Adrenal gland (tissue), 5 donors: Measurements from ENCODE around the gene LRRTM4.
"Not testable (repeated sequence)": the region's sequence is repeated elsewhere in the genome, so short reads cannot be mapped to it uniquely, and the experiment has no call there.

Experiments
- POLR2A ChIP-seq, 2 donors: fragments of 450-650 bp; IDR thresholded peaks; one replicate each; pipeline ENCODE4 v1.6.1; 2017; ENCODE audit warnings: antibody characterized with exemption in 2 of 2, mild to moderate bottlenecking in 2 of 2, moderate library complexity in 1 of 2
- TF ChIP-seq, protein P1 (sequence below), 6 experiments: fragments of 450-650 bp in 4 of 6; fragments of 200-600 bp in 2 of 6; sonication (generic) in 1 of 6; IDR thresholded peaks; 1 replicate in 5 of 6; 2 replicates in 1 of 6; pipeline versions ENCODE4 v1.5.1 to v1.8.0; 2016 to 2021; ENCODE audit warnings: antibody characterized with exemption in 6 of 6, mild to moderate bottlenecking in 2 of 6, moderate library complexity in 1 of 6
- donor health status: DM: no; HTN: no; CAD: no.

- TF ChIP-seq, protein P1, sequence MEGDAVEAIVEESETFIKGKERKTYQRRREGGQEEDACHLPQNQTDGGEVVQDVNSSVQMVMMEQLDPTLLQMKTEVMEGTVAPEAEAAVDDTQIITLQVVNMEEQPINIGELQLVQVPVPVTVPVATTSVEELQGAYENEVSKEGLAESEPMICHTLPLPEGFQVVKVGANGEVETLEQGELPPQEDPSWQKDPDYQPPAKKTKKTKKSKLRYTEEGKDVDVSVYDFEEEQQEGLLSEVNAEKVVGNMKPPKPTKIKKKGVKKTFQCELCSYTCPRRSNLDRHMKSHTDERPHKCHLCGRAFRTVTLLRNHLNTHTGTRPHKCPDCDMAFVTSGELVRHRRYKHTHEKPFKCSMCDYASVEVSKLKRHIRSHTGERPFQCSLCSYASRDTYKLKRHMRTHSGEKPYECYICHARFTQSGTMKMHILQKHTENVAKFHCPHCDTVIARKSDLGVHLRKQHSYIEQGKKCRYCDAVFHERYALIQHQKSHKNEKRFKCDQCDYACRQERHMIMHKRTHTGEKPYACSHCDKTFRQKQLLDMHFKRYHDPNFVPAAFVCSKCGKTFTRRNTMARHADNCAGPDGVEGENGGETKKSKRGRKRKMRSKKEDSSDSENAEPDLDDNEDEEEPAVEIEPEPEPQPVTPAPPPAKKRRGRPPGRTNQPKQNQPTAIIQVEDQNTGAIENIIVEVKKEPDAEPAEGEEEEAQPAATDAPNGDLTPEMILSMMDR (IDR thresholded peaks at IDR 0.05), result not testable (repeated sequence)
- TF ChIP-seq POLR2A (IDR thresholded peaks at IDR 0.05), result not testable (repeated sequence)
Observed at GRCh38 chr2:77128479-77128878, 393.7 kb downstream of the LRRTM4 start.
